OCI-LY3 (cell line): Measurements from ENCODE around the gene RHNO1.

ENCODE experiments used
- H2AFZ ChIP-seq: fragments of 200-600, 300-600 bp; shearing (Covaris generic); 2 replicates; pipeline ENCODE4 v1.6.0; 2014; ENCODE audit warnings: antibody characterized with exemption, low read depth, low read length
- H3K27ac ChIP-seq: fragments of 200-600, 300-600 bp; sonication (generic); 2 replicates; pipeline ENCODE4 v1.5.1; 2014; ENCODE audit warnings: mild to moderate bottlenecking, low read length, moderate library complexity, mixed read lengths
- H3K27me3 ChIP-seq: fragments of 200-600, 300-600 bp; sonication (generic); 2 replicates; pipeline ENCODE4 v1.6.1; 2014; ENCODE audit warnings: low read depth, low read length, mixed read lengths
- H3K36me3 ChIP-seq: fragments of 200-600, 300-600 bp; sonication (generic); replicated peaks from 2 replicates; pipeline ENCODE3; 2014; ENCODE audit warnings: low read depth, low read length, mixed read lengths
- H3K4me1 ChIP-seq: fragments of 300-600, 200-600 bp; sonication (generic); 2 replicates; pipeline ENCODE4 v1.6.1; 2014; ENCODE audit warnings: low read length, mixed read lengths
- H3K4me2 ChIP-seq: fragments of 200-600, 300-600 bp; sonication (generic); 2 replicates; pipeline ENCODE4 v1.6.1; 2014; ENCODE audit warnings: low read length, mixed read lengths
- H3K4me3 ChIP-seq: fragments of 300-600, 200-600 bp; sonication (generic); 2 replicates; pipeline ENCODE4 v1.5.1; 2014; ENCODE audit warnings: antibody characterized with exemption, mild to moderate bottlenecking, low read length, moderate library complexity
- H3K79me2 ChIP-seq: fragments of 300-600, 200-600 bp; shearing (Covaris generic); 2 replicates; pipeline ENCODE4 v1.6.1; 2014; ENCODE audit warnings: mild to moderate bottlenecking, low read length, mixed read lengths
- H3K9ac ChIP-seq: fragments of 300-600, 200-600 bp; shearing (Covaris generic); 2 replicates; pipeline ENCODE4 v1.6.0; 2014; ENCODE audit warnings: mild to moderate bottlenecking, low read length, moderate library complexity
- H3K9me3 ChIP-seq: fragments of 200-600, 300-600 bp; shearing (Covaris generic); 2 replicates; pipeline ENCODE4 v1.6.1; 2014; ENCODE audit warnings: low read length, mixed read lengths; ENCODE audit not compliant: insufficient read depth
- H4K20me1 ChIP-seq: fragments of 200-600, 300-600 bp; sonication (generic); 2 replicates; pipeline ENCODE4 v1.6.1; 2016; ENCODE audit warnings: low read length, mixed read lengths; ENCODE audit not compliant: insufficient read depth
- EZH2phosphoT487 ChIP-seq: fragments of 200-600 bp; shearing (Covaris generic); IDR thresholded peaks from 2 replicates; pipeline ENCODE4 v1.6.1; 2018; ENCODE audit warnings: antibody characterized with exemption, mixed run types, low read depth
- TF ChIP-seq, protein P1 (sequence below): fragments of 200-600, 300-600 bp; sonication (generic); IDR thresholded peaks from 2 replicates; pipeline ENCODE4 v1.5.1; 2014; ENCODE audit warnings: antibody characterized with exemption, low read length, low read depth

RHNO1 gene

GRCh38 chr12:2876431-2877046 is 484 bp upstream of the RHNO1 start:
- no peaks in the 10 kb centered on the region for H3K27me3 ChIP-seq
- H3K4me1 ChIP-seq, result peaks cover 12% of the 10 kb centered on the region
- peaks cover 84% of the 10 kb centered on the region for H3K79me2 ChIP-seq
- peak overlapping the region; percentile 91 for H3K4me2 ChIP-seq
- no peak overlapping the region; the same call in 1 of the 2 replicates for H2AFZ ChIP-seq
- TF ChIP-seq, protein P1, sequence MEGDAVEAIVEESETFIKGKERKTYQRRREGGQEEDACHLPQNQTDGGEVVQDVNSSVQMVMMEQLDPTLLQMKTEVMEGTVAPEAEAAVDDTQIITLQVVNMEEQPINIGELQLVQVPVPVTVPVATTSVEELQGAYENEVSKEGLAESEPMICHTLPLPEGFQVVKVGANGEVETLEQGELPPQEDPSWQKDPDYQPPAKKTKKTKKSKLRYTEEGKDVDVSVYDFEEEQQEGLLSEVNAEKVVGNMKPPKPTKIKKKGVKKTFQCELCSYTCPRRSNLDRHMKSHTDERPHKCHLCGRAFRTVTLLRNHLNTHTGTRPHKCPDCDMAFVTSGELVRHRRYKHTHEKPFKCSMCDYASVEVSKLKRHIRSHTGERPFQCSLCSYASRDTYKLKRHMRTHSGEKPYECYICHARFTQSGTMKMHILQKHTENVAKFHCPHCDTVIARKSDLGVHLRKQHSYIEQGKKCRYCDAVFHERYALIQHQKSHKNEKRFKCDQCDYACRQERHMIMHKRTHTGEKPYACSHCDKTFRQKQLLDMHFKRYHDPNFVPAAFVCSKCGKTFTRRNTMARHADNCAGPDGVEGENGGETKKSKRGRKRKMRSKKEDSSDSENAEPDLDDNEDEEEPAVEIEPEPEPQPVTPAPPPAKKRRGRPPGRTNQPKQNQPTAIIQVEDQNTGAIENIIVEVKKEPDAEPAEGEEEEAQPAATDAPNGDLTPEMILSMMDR, result no peak
- no peak for TF ChIP-seq EZH2phosphoT487
- peaks cover 3% of the 10 kb centered on the region; the same call in 1 of the 2 replicates for H4K20me1 ChIP-seq
- H3K9ac ChIP-seq, result peak overlapping the region; percentile 95
- no peaks in the 10 kb centered on the region for H3K9me3 ChIP-seq
- H3K36me3 ChIP-seq, result peaks cover 26% of the 10 kb centered on the region
- H3K4me3 ChIP-seq, result peak overlapping the region; percentile 89
- peak overlapping the region; percentile 69 for H3K27ac ChIP-seq

- peaks cover 79% of the 10 kb centered on the region for H3K79me2 ChIP-seq
- peak overlapping the region; percentile 89 for H3K4me3 ChIP-seq
- peaks cover 12% of the 10 kb centered on the region for H3K4me1 ChIP-seq
- no peaks in the 10 kb centered on the region for H3K27me3 ChIP-seq
- H3K9me3 ChIP-seq, result no peaks in the 10 kb centered on the region
- no peak overlapping the region for H2AFZ ChIP-seq
- peaks cover 3% of the 10 kb centered on the region; the same call in 1 of the 2 replicates for H4K20me1 ChIP-seq
- peak overlapping the region; percentile 95 for H3K9ac ChIP-seq
- H3K27ac ChIP-seq, result peak overlapping the region; percentile 69
- H3K4me2 ChIP-seq, result peak overlapping the region; percentile 81
- H3K36me3 ChIP-seq, result peaks cover 21% of the 10 kb centered on the region
- TF ChIP-seq, protein P1, result no peak
- TF ChIP-seq EZH2phosphoT487, result no peak
Measured at GRCh38 chr12:2877953-2878732, 1.1 kb downstream of the RHNO1 start.

DNA sequence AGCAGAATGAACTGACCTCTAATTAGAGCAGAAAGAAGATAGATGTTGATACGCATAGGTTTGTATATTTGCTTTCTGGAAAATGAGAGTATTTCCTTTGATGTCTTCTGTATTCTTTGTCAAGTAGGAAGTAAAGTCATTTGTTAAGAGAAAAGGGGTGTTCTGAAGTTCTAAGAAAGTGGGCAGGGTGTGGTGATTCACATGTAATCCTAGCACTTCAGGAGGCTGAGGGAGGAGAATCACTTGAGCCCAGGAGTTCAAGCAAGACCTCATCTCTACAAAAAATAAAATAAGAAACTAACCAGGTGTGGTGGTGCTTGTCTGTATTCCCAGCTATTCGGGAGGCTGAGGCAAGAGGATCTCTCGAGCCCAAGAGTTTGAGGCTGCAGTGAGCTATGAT is 2.8 kb downstream of the RHNO1 start:
- Histone ChIP-seq H4K20me1 (peaks cover 3% of the 10 kb centered on the region; the same call in 1 of the 2 replicates), H3K4me1 (peaks cover 12% of the 10 kb centered on the region), H3K27me3 (no peaks in the 10 kb centered on the region), H3K79me2 (peaks cover 67% of the 10 kb centered on the region), H3K36me3 (peaks cover 13% of the 10 kb centered on the region), H3K9ac (no peak overlapping the region), H3K27ac (no peak overlapping the region), H3K4me3 (no peak overlapping the region), H3K9me3 (no peaks in the 10 kb centered on the region), H2AFZ (no peak overlapping the region), H3K4me2 (no peak overlapping the region)
- TF ChIP-seq, protein P1, result no peak
- no peak for TF ChIP-seq EZH2phosphoT487

DNA sequence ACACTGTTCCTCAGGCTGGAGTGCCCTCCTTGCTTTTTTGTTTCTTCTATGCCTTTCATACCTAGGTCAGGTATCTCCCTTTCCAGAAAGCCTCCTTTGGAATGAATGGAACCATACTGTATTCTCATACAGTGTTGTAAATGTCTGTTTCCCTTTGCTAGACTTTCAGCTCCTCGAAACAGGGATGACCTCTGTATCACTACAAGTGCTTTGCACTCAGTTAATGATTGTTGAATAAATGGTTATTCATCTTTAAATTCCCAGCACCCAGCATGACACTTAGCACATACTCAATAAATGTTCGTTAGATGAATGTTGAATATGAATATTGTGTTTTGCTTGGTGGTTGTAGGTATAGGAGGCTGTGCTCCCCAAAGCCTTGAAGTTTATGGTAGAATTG is 7.8 kb downstream of the RHNO1 start:
- H2AFZ ChIP-seq, result no peak overlapping the region
- H3K27ac ChIP-seq, result no peak overlapping the region
- H3K9ac ChIP-seq, result no peak overlapping the region
- H4K20me1 ChIP-seq, result no peaks in the 10 kb centered on the region
- no peaks in the 10 kb centered on the region for H3K9me3 ChIP-seq
- H3K27me3 ChIP-seq, result no peaks in the 10 kb centered on the region
- H3K4me2 ChIP-seq, result no peak overlapping the region
- H3K79me2 ChIP-seq, result peaks cover 21% of the 10 kb centered on the region
- no peak overlapping the region for H3K4me3 ChIP-seq
- no peak for TF ChIP-seq EZH2phosphoT487
- TF ChIP-seq, protein P1, result no peak
- no peaks in the 10 kb centered on the region for H3K4me1 ChIP-seq
- H3K36me3 ChIP-seq, result peaks cover 25% of the 10 kb centered on the region
